OCI-LY3 (cell line): ENCODE results near the gene MPZL1.

Source experiments
- H2AFZ ChIP-seq: fragments of 200-600, 300-600 bp; shearing (Covaris generic); 2 replicates; pipeline ENCODE4 v1.6.0; 2014; ENCODE audit warnings: antibody characterized with exemption, low read depth, low read length
- H3K27ac ChIP-seq: fragments of 200-600, 300-600 bp; sonication (generic); 2 replicates; pipeline ENCODE4 v1.5.1; 2014; ENCODE audit warnings: mild to moderate bottlenecking, low read length, moderate library complexity, mixed read lengths
- H3K27me3 ChIP-seq: fragments of 200-600, 300-600 bp; sonication (generic); 2 replicates; pipeline ENCODE4 v1.6.1; 2014; ENCODE audit warnings: low read depth, low read length, mixed read lengths
- H3K36me3 ChIP-seq: fragments of 200-600, 300-600 bp; sonication (generic); replicated peaks from 2 replicates; pipeline ENCODE3; 2014; ENCODE audit warnings: low read depth, low read length, mixed read lengths
- H3K4me1 ChIP-seq: fragments of 300-600, 200-600 bp; sonication (generic); 2 replicates; pipeline ENCODE4 v1.6.1; 2014; ENCODE audit warnings: low read length, mixed read lengths
- H3K4me2 ChIP-seq: fragments of 200-600, 300-600 bp; sonication (generic); 2 replicates; pipeline ENCODE4 v1.6.1; 2014; ENCODE audit warnings: low read length, mixed read lengths
- H3K4me3 ChIP-seq: fragments of 300-600, 200-600 bp; sonication (generic); 2 replicates; pipeline ENCODE4 v1.5.1; 2014; ENCODE audit warnings: antibody characterized with exemption, mild to moderate bottlenecking, low read length, moderate library complexity
- H3K79me2 ChIP-seq: fragments of 300-600, 200-600 bp; shearing (Covaris generic); 2 replicates; pipeline ENCODE4 v1.6.1; 2014; ENCODE audit warnings: mild to moderate bottlenecking, low read length, mixed read lengths
- H3K9ac ChIP-seq: fragments of 300-600, 200-600 bp; shearing (Covaris generic); 2 replicates; pipeline ENCODE4 v1.6.0; 2014; ENCODE audit warnings: mild to moderate bottlenecking, low read length, moderate library complexity
- H3K9me3 ChIP-seq: fragments of 200-600, 300-600 bp; shearing (Covaris generic); 2 replicates; pipeline ENCODE4 v1.6.1; 2014; ENCODE audit warnings: low read length, mixed read lengths; ENCODE audit not compliant: insufficient read depth
- H4K20me1 ChIP-seq: fragments of 200-600, 300-600 bp; sonication (generic); 2 replicates; pipeline ENCODE4 v1.6.1; 2016; ENCODE audit warnings: low read length, mixed read lengths; ENCODE audit not compliant: insufficient read depth
- EZH2phosphoT487 ChIP-seq: fragments of 200-600 bp; shearing (Covaris generic); IDR thresholded peaks from 2 replicates; pipeline ENCODE4 v1.6.1; 2018; ENCODE audit warnings: antibody characterized with exemption, mixed run types, low read depth
- TF ChIP-seq, protein P1 (sequence below): fragments of 200-600, 300-600 bp; sonication (generic); IDR thresholded peaks from 2 replicates; pipeline ENCODE4 v1.5.1; 2014; ENCODE audit warnings: antibody characterized with exemption, low read length, low read depth

Gene MPZL1

GRCh38 chr1:167701510-167701909, 20.3 kb upstream of the MPZL1 start:
- H3K36me3 ChIP-seq = no peaks in the 10 kb centered on the region
- peaks cover 22% of the 10 kb centered on the region for H3K4me1 ChIP-seq
- TF ChIP-seq, protein P1, sequence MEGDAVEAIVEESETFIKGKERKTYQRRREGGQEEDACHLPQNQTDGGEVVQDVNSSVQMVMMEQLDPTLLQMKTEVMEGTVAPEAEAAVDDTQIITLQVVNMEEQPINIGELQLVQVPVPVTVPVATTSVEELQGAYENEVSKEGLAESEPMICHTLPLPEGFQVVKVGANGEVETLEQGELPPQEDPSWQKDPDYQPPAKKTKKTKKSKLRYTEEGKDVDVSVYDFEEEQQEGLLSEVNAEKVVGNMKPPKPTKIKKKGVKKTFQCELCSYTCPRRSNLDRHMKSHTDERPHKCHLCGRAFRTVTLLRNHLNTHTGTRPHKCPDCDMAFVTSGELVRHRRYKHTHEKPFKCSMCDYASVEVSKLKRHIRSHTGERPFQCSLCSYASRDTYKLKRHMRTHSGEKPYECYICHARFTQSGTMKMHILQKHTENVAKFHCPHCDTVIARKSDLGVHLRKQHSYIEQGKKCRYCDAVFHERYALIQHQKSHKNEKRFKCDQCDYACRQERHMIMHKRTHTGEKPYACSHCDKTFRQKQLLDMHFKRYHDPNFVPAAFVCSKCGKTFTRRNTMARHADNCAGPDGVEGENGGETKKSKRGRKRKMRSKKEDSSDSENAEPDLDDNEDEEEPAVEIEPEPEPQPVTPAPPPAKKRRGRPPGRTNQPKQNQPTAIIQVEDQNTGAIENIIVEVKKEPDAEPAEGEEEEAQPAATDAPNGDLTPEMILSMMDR = no peak
- no peak for TF ChIP-seq EZH2phosphoT487
- H3K27ac ChIP-seq = no peak overlapping the region
- no peak overlapping the region for H3K4me2 ChIP-seq
- H3K27me3 ChIP-seq = peaks cover 51% of the 10 kb centered on the region
- H2AFZ ChIP-seq = no peak overlapping the region
- no peak overlapping the region for H3K9ac ChIP-seq
- no peaks in the 10 kb centered on the region for H3K9me3 ChIP-seq
- H3K79me2 ChIP-seq = no peaks in the 10 kb centered on the region
- H3K4me3 ChIP-seq = no peak overlapping the region
- H4K20me1 ChIP-seq = no peaks in the 10 kb centered on the region

GRCh38 chr1:167703557-167703956, 18.2 kb upstream of the MPZL1 start:
- peaks cover 41% of the 10 kb centered on the region for H3K4me1 ChIP-seq
- H3K79me2 ChIP-seq = no peaks in the 10 kb centered on the region
- H2AFZ ChIP-seq = no peak overlapping the region
- no peak overlapping the region for H3K9ac ChIP-seq
- no peaks in the 10 kb centered on the region for H3K36me3 ChIP-seq
- no peaks in the 10 kb centered on the region for H4K20me1 ChIP-seq
- no peaks in the 10 kb centered on the region for H3K9me3 ChIP-seq
- TF ChIP-seq, protein P1 = no peak
- no peak for TF ChIP-seq EZH2phosphoT487
- H3K4me3 ChIP-seq = no peak overlapping the region
- H3K27me3 ChIP-seq = peaks cover 56% of the 10 kb centered on the region
- no peak overlapping the region for H3K4me2 ChIP-seq
- H3K27ac ChIP-seq = no peak overlapping the region

GRCh38 chr1:167704715-167705114, 17.1 kb upstream of the MPZL1 start:
- no peak overlapping the region for H2AFZ ChIP-seq
- no peaks in the 10 kb centered on the region for H3K9me3 ChIP-seq
- no peak overlapping the region for H3K9ac ChIP-seq
- no peaks in the 10 kb centered on the region for H3K79me2 ChIP-seq
- H3K27ac ChIP-seq = no peak overlapping the region
- H3K4me1 ChIP-seq = peaks cover 51% of the 10 kb centered on the region
- TF ChIP-seq, protein P1 = no peak
- TF ChIP-seq EZH2phosphoT487 = no peak
- no peaks in the 10 kb centered on the region for H3K36me3 ChIP-seq
- no peaks in the 10 kb centered on the region for H4K20me1 ChIP-seq
- no peak overlapping the region for H3K4me3 ChIP-seq
- no peak overlapping the region for H3K4me2 ChIP-seq
- H3K27me3 ChIP-seq = peaks cover 56% of the 10 kb centered on the region

DNA sequence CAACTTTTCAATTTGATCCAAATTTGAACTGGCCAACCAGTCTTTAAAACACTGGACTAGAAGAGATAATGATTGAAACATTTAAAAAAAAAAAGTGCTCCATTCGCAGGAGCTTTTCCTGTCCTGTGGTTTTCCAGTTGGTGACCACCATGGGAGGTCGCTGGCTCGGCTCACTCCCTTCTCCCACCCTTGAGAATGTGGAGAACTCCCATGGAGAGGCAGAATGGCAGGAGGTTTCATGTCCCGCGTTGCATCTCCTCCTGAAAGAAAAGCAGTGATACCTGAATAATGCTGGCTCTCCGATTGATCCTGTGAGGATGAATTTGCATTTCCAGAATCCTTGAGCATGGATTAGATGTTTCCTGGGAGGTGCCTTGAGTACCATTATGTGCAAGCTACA, 16.5 kb upstream of the MPZL1 start:
- no peak overlapping the region for H3K9ac ChIP-seq
- H3K27ac ChIP-seq = no peak overlapping the region
- H4K20me1 ChIP-seq = no peaks in the 10 kb centered on the region
- TF ChIP-seq EZH2phosphoT487 = no peak
- TF ChIP-seq, protein P1 = no peak
- H3K9me3 ChIP-seq = no peaks in the 10 kb centered on the region
- H3K36me3 ChIP-seq = no peaks in the 10 kb centered on the region
- H3K27me3 ChIP-seq = peaks cover 59% of the 10 kb centered on the region
- H3K4me1 ChIP-seq = peaks cover 50% of the 10 kb centered on the region
- no peak overlapping the region for H2AFZ ChIP-seq
- no peak overlapping the region for H3K4me2 ChIP-seq
- no peak overlapping the region for H3K4me3 ChIP-seq
- no peaks in the 10 kb centered on the region for H3K79me2 ChIP-seq
